A673 (cell line): ENCODE measurements around the gene SORCS1.

Experiments used
- CTCF ChIP-seq: fragments of 300-800, 200-600 bp; sonication (generic); conservative IDR thresholded peaks from 2 replicates; pipeline ENCODE4 v1.5.1; 2017; ENCODE audit warnings: low read depth, mild to moderate bottlenecking, antibody characterized with exemption, low read length, moderate library complexity, mixed read lengths
- EZH2 ChIP-seq: fragments of 200-600 bp; sonication (generic); IDR thresholded peaks from 2 replicates; pipeline ENCODE4 v1.6.1; 2017; ENCODE audit warnings: borderline replicate concordance, low read depth, mild to moderate bottlenecking, mixed read lengths, antibody characterized with exemption, low read length; ENCODE audit not compliant: poor library complexity, severe bottlenecking

DNA sequence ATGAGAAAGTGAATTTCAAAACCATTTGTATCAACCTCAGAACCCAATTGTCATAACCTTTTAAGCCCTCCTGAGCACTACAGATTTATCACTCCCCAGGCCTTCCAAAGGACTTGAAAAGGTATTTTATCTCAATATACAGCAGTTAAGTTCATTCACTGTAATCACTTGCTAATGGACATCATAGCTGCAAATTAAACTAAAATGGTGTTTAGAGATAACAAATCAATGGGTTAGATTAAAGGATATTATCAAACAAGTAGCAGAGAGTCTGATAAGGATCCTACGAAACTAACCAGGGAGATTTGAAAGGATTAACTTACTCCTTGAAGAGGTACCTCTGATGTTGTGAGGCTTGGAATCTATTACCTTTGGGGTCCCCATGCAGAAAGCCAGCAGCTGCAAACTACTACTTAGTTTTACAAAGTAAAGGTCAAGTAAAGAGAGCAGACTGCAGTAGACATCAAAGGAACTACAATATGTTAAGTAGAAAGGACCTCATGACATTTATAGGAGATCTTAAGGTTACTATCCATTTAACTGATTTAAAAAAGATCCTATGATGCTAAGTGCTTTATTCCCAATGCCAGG is 359.4 kb downstream of the SORCS1 start:
- no peak for TF ChIP-seq CTCF
- no peak for TF ChIP-seq EZH2
